ENCODE measurements around the gene CES1. TPM values are rescaled to one million over a fixed set of nuclear protein-coding genes. Genes with fewer than 3 reads are reported as not detected.
"Not testable (repeated sequence)": the region's sequence is repeated elsewhere in the genome, so short reads cannot be mapped to it uniquely, and the experiment has no call there.

The CES1 gene
- polyA plus RNA-seq, 3 donors, result 5.9 to 67.4 (median 34.8) TPM

GRCh38 chr16:55810451-55810961, 22.4 kb downstream of the CES1 start:
- no peak overlapping the region for H3K27ac ChIP-seq (ENCODE audit: low read depth, low read length)
- WGBS, 3 donors, result 60 to 86% (median 83%) methylated on average over 8 of the region's 8 CpGs

- no peak overlapping the region for H3K27ac ChIP-seq (ENCODE audit: low read depth, low read length)
- WGBS, 3 donors, result 79 to 85% (median 83%) methylated on average over 4 of the region's 4 CpGs
Measured at GRCh38 chr16:55809851-55810250, 23.0 kb downstream of the CES1 start.

DNA sequence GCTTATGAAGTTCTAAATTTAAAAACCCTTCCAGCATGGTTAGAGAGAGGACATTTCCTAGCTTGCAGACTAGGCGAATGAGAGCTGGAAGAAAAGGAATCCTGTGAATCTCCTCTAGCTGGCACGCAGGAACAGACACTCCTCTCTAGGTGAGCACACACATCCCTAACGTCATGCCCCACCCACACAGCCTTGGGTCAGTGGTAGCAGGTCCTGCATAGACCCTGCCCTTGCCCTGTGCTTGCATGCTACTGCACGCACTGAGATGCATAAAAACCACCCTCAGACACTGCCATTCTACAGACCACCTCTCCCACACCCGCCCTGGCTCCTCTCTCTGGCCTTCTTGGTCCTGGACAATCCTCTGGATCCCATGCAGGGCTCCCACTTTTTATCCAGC, 23.5 kb downstream of the CES1 start:
- 59 to 64% (median 62%) methylated on average over 5 of the region's 5 CpGs for WGBS, 3 donors
- H3K27ac ChIP-seq (ENCODE audit: low read depth, low read length), result no peak overlapping the region

GRCh38 chr16:55808286-55808685, 24.6 kb downstream of the CES1 start:
- not testable (repeated sequence) for H3K27ac ChIP-seq (ENCODE audit: low read depth, low read length)
- no CpG with 5 or more reads among the region's 1 CpG for WGBS, 3 donors

DNA sequence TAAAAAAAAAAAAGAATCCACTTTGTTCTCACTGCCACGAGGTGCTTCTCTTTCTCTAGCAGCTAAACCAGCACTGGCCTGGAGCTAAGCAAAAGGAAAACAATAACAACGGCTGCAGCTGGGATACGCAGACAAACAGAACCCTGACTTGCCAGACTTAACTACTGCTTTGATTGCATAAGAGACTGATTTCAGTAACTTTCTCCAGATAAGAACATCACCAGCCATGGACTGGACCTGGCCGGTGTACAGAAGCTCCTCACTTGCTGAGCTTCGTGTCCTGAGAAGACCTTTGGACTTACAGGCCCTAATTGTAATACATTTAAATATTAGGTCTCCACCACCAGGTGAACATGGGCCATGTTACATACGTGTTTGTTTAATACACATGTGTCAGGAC, 27.8 kb downstream of the CES1 start:
- no CpG with 5 or more reads among the region's 6 CpGs for WGBS, 3 donors
- not testable (repeated sequence) for H3K27ac ChIP-seq (ENCODE audit: low read depth, low read length)

GRCh38 chr16:55803681-55804080, 29.2 kb downstream of the CES1 start:
- not testable (repeated sequence) for H3K27ac ChIP-seq (ENCODE audit: low read depth, low read length)
- WGBS, 3 donors, result no CpG with 5 or more reads among the region's 8 CpGs

GRCh38 chr16:55792934-55793374, 39.9 kb downstream of the CES1 start:
- WGBS, 3 donors, result no CpG with 5 or more reads among the region's 11 CpGs
- not testable (repeated sequence) for H3K27ac ChIP-seq (ENCODE audit: low read depth, low read length)

GRCh38 chr16:55791512-55791911, 41.4 kb downstream of the CES1 start:
- H3K27ac ChIP-seq (ENCODE audit: low read depth, low read length), result not testable (repeated sequence)
- WGBS, 3 donors, result no CpG with 5 or more reads among the region's 6 CpGs

GRCh38 chr16:55790240-55790639, 42.7 kb downstream of the CES1 start:
- 51 to 71% (median 52%) methylated on average over 2 of the region's 7 CpGs for WGBS, 3 donors
- H3K27ac ChIP-seq (ENCODE audit: low read depth, low read length), result not testable (repeated sequence)

GRCh38 chr16:55782793-55783091, 50.2 kb downstream of the CES1 start:
- H3K27ac ChIP-seq (ENCODE audit: low read depth, low read length), result not testable (repeated sequence)
- 0 to 40% (median 33%) methylated on average over 1 to 3 of the region's 6 CpGs for WGBS, 3 donors

DNA sequence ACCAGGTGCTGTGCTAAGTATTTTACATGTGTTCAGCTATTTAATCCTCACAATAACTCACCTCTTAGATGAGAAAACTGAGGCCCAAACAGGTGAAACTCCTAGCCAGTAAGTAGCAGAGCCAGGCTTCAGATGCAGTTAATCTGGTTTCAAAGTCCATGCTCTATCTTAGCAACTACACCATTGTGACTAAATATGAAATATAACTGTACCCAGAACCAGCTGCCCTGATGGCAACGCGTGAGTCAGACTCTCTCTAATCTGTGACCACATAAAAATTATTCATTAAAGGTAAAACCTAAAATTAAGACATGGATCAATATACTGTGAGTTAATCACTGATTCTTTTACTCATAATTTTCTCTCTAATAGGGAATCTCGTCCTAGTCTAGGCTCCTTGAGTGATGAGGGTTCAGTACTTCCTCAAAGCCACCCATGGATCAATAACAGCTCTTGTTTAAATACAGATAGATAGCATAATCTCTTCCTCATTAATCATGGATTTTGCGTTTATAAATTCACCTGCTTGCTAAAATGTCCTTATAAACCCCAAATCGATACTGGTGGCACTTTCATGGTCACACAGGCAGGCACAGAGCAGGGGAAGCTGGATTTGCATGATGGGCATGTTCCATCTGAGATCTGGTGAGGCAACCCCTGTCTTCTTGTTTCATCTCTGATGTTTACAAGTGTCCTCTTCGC, 50.7 kb downstream of the CES1 start:
- H3K27ac ChIP-seq (ENCODE audit: low read depth, low read length), result not testable (repeated sequence)
- WGBS, 3 donors, result 25 to 68% (median 64%) methylated on average over 6 of the region's 6 CpGs

GRCh38 chr16:55781456-55781855, 51.4 kb downstream of the CES1 start:
- H3K27ac ChIP-seq (ENCODE audit: low read depth, low read length), result not testable (repeated sequence)
- 82 to 90% (median 85%) methylated on average over 8 of the region's 8 CpGs for WGBS, 3 donors

GRCh38 chr16:55780095-55780407, 52.8 kb downstream of the CES1 start:
- H3K27ac ChIP-seq (ENCODE audit: low read depth, low read length), result not testable (repeated sequence)
- WGBS, 3 donors, result 53 to 60% (median 60%) methylated on average over 3 to 4 of the region's 4 CpGs

- 61 to 91% (median 78%) methylated on average over 4 to 7 of the region's 7 CpGs for WGBS, 3 donors
- H3K27ac ChIP-seq (ENCODE audit: low read depth, low read length), result no peak overlapping the region
Measured at GRCh38 chr16:55779402-55780094, 53.3 kb downstream of the CES1 start.

GRCh38 chr16:55778757-55779156, 54.1 kb downstream of the CES1 start:
- H3K27ac ChIP-seq (ENCODE audit: low read depth, low read length), result no peak overlapping the region
- WGBS, 3 donors, result 95 to 97% (median 96%) methylated on average over 2 of the region's 2 CpGs

GRCh38 chr16:55775857-55776256, 57.0 kb downstream of the CES1 start:
- no peak overlapping the region for H3K27ac ChIP-seq (ENCODE audit: low read depth, low read length)
- 41 to 80% (median 79%) methylated on average over 4 of the region's 4 CpGs for WGBS, 3 donors

- H3K27ac ChIP-seq (ENCODE audit: low read depth, low read length), result no peak overlapping the region
- 66 to 73% (median 67%) methylated on average over 13 to 14 of the region's 14 CpGs for WGBS, 3 donors
Measured at GRCh38 chr16:55773859-55774549, 58.9 kb downstream of the CES1 start.

GRCh38 chr16:55765161-55765560, 67.7 kb downstream of the CES1 start:
- H3K27ac ChIP-seq (ENCODE audit: low read depth, low read length), result no peak overlapping the region
- WGBS, 3 donors, result 37 to 64% (median 49%) methylated on average over 3 of the region's 3 CpGs

GRCh38 chr16:55760310-55761001, 72.4 kb downstream of the CES1 start:
- no peak overlapping the region for H3K27ac ChIP-seq (ENCODE audit: low read depth, low read length)
- WGBS, 3 donors, result 22 to 45% (median 39%) methylated on average over 30 of the region's 30 CpGs
